HCT116 (cell line): ENCODE measurements around the gene SLC12A4. TPM values are rescaled to one million over a fixed set of nuclear protein-coding genes. Genes with fewer than 3 reads are reported as not detected.

ENCODE experiments used
- ATAC-seq: fragments of 200-7000 bp; cut with Tn5 transposase; 2 replicates; pipeline ENCODE4 v1.9.1; 2020; ENCODE audit warnings: mild to moderate bottlenecking, moderate library complexity
- BruUV-seq: library from RNA; stranded (reverse); fragments of 400-500 nt; replicated peaks from 2 replicates; lab custom pipeline; 2021; lab: Mats Ljungman, UMichigan
- CTCF ChIA-PET: fragments of 300-600 bp; sonication (Branson Sonifier 250); formaldehyde crosslinking; loops from one replicate; lab custom pipeline; 2021; ENCODE audit warnings: antibody characterized with exemption; lab: Charles Lee
- POLR2A ChIA-PET: fragments of 300-600, 350-600 bp; sonication (Branson Sonifier 250); formaldehyde crosslinking; loops from one replicate; lab custom pipeline; 2021; ENCODE audit warnings: antibody characterized with exemption; lab: Charles Lee
- RAD21 ChIA-PET, 2 experiments: fragments of 300-600 bp; sonication (Branson Sonifier 250); formaldehyde crosslinking; loops; one replicate each; lab custom pipeline; 2023; ENCODE audit warnings: low total read pairs in 2 of 2; ENCODE audit not compliant: uncharacterized antibody in 2 of 2, unreplicated experiment in 2 of 2, low non-redundant PET in 1 of 2; lab: Charles Lee
- DNase-seq: peaks from one replicate; pipeline ENCODE4 v3.0.0-alpha.2; 2010; ENCODE audit warnings: low read depth, low spot score
- H2AFZ ChIP-seq: fragments of 200-600 bp; shearing (Covaris generic), sonication (generic); 2 replicates; pipeline ENCODE4 v1.6.1; 2017; ENCODE audit warnings: low read depth, mixed run types, mixed read lengths, antibody characterized with exemption, low read length; ENCODE audit not compliant: poor library complexity, severe bottlenecking
- H3K27ac ChIP-seq: 2 replicates; pipeline ENCODE4 v1.5.1; 2012; ENCODE audit warnings: low read depth, low read length
- H3K27me3 ChIP-seq: fragments of 200-600 bp; sonication (generic); 2 replicates; pipeline ENCODE4 v1.6.1; 2016; ENCODE audit warnings: mixed run types, low read length, mixed read lengths; ENCODE audit not compliant: insufficient read depth
- H3K36me3 ChIP-seq, 2 experiments: fragments of 200-500 bp in 1 of 2; fragments of 200-600 bp in 1 of 2; sonication (Bioruptor generic) in 1 of 2; sonication (generic) in 1 of 2; 2 replicates each; pipeline versions ENCODE4 v1.5.1 to v1.6.1; 2014 to 2016; ENCODE audit warnings: low read length in 2 of 2, inconsistent platforms in 1 of 2, mixed read lengths in 1 of 2, mixed run types in 1 of 2; ENCODE audit not compliant: insufficient read depth in 2 of 2, control insufficient read depth in 1 of 2
- H3K4me1 ChIP-seq, 2 experiments: fragments of 200-600 bp in 1 of 2; sonication (generic) in 1 of 2; 2 replicates each; pipeline versions ENCODE4 v1.5.1 to v1.6.1; 2012 to 2017; ENCODE audit warnings: low read length in 2 of 2, inconsistent platforms in 1 of 2, mild to moderate bottlenecking in 1 of 2, mixed read lengths in 1 of 2, mixed run types in 1 of 2, moderate library complexity in 1 of 2; ENCODE audit not compliant: insufficient read depth in 2 of 2, control insufficient read depth in 1 of 2
- H3K4me2 ChIP-seq: fragments of 200-600 bp; sonication (generic); 2 replicates; pipeline ENCODE4 v1.6.1; 2017; ENCODE audit warnings: mixed run types, low read length, mixed read lengths
- H3K4me3 ChIP-seq, 2 experiments: fragments of 200-600 bp in 1 of 2; sonication (generic) in 1 of 2; replicated peaks in 1 of 2; 2 replicates each; pipeline ENCODE4 v1.5.1; 2011 to 2016; ENCODE audit warnings: low read length in 2 of 2, control low read depth in 1 of 2, low read depth in 1 of 2, mild to moderate bottlenecking in 1 of 2, mixed read lengths in 1 of 2, mixed run types in 1 of 2
- H3K79me2 ChIP-seq: fragments of 200-600 bp; sonication (generic); 2 replicates; pipeline ENCODE4 v1.6.1; 2017; ENCODE audit warnings: mild to moderate bottlenecking, mixed run types, low read length, moderate library complexity, mixed read lengths; ENCODE audit not compliant: insufficient read depth
- H3K9ac ChIP-seq: fragments of 200-600 bp; sonication (generic); 2 replicates; pipeline ENCODE4 v1.6.1; 2016; ENCODE audit warnings: low read length, mixed read lengths
- H3K9me2 ChIP-seq: fragments of 200-600 bp; sonication (generic), shearing (Covaris generic); 2 replicates; pipeline ENCODE4 v1.6.1; 2017; ENCODE audit warnings: mixed run types, mild to moderate bottlenecking, moderate library complexity; ENCODE audit not compliant: insufficient read depth
- H3K9me3 ChIP-seq, 2 experiments: fragments of 200-500 bp in 1 of 2; fragments of 200-600 bp in 1 of 2; sonication (Bioruptor generic) in 1 of 2; sonication (generic) in 1 of 2; 2 replicates each; pipeline ENCODE4 v1.6.1; 2014 to 2017; ENCODE audit warnings: low read length in 2 of 2, mixed read lengths in 2 of 2, inconsistent platforms in 1 of 2, low read depth in 1 of 2, mild to moderate bottlenecking in 1 of 2, mixed run types in 1 of 2, moderate library complexity in 1 of 2; ENCODE audit not compliant: control insufficient read depth in 1 of 2, insufficient read depth in 1 of 2
- H4K20me1 ChIP-seq: fragments of 200-600 bp; sonication (generic), shearing (Covaris generic); 2 replicates; pipeline ENCODE4 v1.6.1; 2017; ENCODE audit warnings: mixed run types, mild to moderate bottlenecking, moderate library complexity; ENCODE audit not compliant: insufficient read depth
- CEBPB ChIP-seq: IDR thresholded peaks from 2 replicates; pipeline ENCODE4 v1.6.1; 2012; ENCODE audit warnings: low read depth
- EGR1 ChIP-seq: IDR thresholded peaks from 2 replicates; pipeline ENCODE4 v1.6.1; 2012; ENCODE audit warnings: low read depth
- ELF1 ChIP-seq: IDR thresholded peaks from 2 replicates; pipeline ENCODE4 v1.6.1; 2012; ENCODE audit warnings: low read depth, borderline replicate concordance
- FOSL1 ChIP-seq: IDR thresholded peaks from 2 replicates; pipeline ENCODE4 v1.6.1; 2012; ENCODE audit warnings: low read depth
- RAD21 ChIP-seq: IDR thresholded peaks from 2 replicates; pipeline ENCODE4 v1.6.1; 2012; ENCODE audit warnings: low read depth, mild to moderate bottlenecking
- TCF7L2 ChIP-seq: IDR thresholded peaks from 2 replicates; pipeline ENCODE4 v1.7.0; 2011; ENCODE audit warnings: borderline replicate concordance, inconsistent platforms; ENCODE audit not compliant: insufficient read depth, insufficient read length; ENCODE audit errors: extremely low read depth
- YY1 ChIP-seq: IDR thresholded peaks from 2 replicates; pipeline ENCODE4 v1.6.1; 2011; ENCODE audit warnings: low read length, low read depth, moderate library complexity, mild to moderate bottlenecking; ENCODE audit not compliant: insufficient replicate concordance; ENCODE audit errors: extremely low read depth
- ZFX ChIP-seq: fragments of 450-650 bp; IDR thresholded peaks from 2 replicates; pipeline ENCODE4 v1.6.1; 2017
- ZNF274 ChIP-seq: fragments of 200-500 bp; sonication (Bioruptor generic); IDR thresholded peaks from 2 replicates; pipeline ENCODE4 v1.6.1; 2014; ENCODE audit warnings: mild to moderate bottlenecking, low read depth, low read length, inconsistent platforms
- intact Hi-C: fragments of 100-400 bp; cut with micrococcal nuclease; formaldehyde crosslinking; loops from 2 replicates; pipeline ENCODE4 v1.10.0; 2022
- total RNA-seq: library from RNA; stranded (reverse); gene quantifications from one replicate; pipeline ENCODE4 v1.2.1, GENCODE V29; 2021; ENCODE audit not compliant: unreplicated experiment
- TF ChIP-seq, protein P1 (sequence below): IDR thresholded peaks from 2 replicates; pipeline ENCODE4 v1.6.1; 2011; ENCODE audit warnings: mild to moderate bottlenecking, low read length, moderate library complexity; ENCODE audit not compliant: insufficient replicate concordance; ENCODE audit errors: extremely low read depth
- TF ChIP-seq, protein P2 (sequence below), 3 experiments: fragments of 200-600 bp in 1 of 3; sonication (generic) in 1 of 3; IDR thresholded peaks in 2 of 3; conservative IDR thresholded peaks in 1 of 3; 2 replicates each; pipeline ENCODE4 v1.5.1; 2012 to 2017; ENCODE audit warnings: low read depth in 2 of 3, low read length in 2 of 3, antibody characterized with exemption in 1 of 3, borderline replicate concordance in 1 of 3, control low read depth in 1 of 3, mild to moderate bottlenecking in 1 of 3, mixed read lengths in 1 of 3, mixed run types in 1 of 3, moderate library complexity in 1 of 3; ENCODE audit not compliant: insufficient read depth in 1 of 3
- TF ChIP-seq, protein P3 (sequence below): IDR thresholded peaks from 2 replicates; pipeline ENCODE4 v1.6.1; 2012; ENCODE audit warnings: low read depth

The SLC12A4 gene
- total RNA-seq, 1 experiment from 2014 or later: 46.0 TPM

DNA sequence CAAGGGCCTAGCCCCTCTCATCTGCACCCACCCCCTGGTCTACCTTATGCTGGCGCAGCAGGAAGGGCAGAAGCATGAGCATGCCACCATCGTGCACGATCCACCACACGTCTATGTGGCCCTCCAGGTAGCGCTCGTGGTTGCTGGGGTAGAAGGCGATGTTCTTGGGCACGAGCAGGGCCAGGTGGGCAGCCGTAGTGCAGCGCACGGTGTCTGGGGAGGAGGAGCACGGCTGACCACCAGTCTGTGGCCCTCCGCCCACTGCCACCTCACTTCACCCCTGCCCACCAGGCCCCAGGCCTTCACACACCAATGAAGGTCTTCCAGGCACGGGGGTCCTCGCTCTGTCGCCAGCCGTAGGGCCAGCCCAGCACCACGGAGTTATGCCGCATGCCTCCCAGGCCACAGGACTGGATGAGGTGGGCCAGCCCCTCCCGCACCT lies 22.3 kb downstream of the SLC12A4 start:
- intact Hi-C loops: no loop called here
- POLR2A ChIA-PET: no interaction called here
- Histone ChIP-seq H2AFZ (no peak overlapping the region), H3K27ac (no peak overlapping the region; the same call in 1 of the 2 replicates), H3K4me1 (peaks cover 0 to 11% of the 10 kb centered on the region in 2 experiments; a peak in 2 of 4 replicates), H3K79me2 (no peaks in the 10 kb centered on the region), H3K9ac (no peak overlapping the region), H3K9me3 (no peaks in the 10 kb centered on the region), H3K4me3 (no peak overlapping the region), H4K20me1 (no peaks in the 10 kb centered on the region), H3K36me3 (peaks cover 4 to 16% of the 10 kb centered on the region in 2 experiments; a peak in 2 of 4 replicates), H3K4me2 (no peak overlapping the region), H3K27me3 (no peaks in the 10 kb centered on the region), H3K9me2 (no peaks in the 10 kb centered on the region)
- DNase-seq: no peak
- CTCF ChIA-PET: no interaction called here
- ATAC-seq: no peak
- RAD21 ChIA-PET: no interaction called here
- no peak for TF ChIP-seq FOSL1
- TF ChIP-seq ZFX: no peak
- TF ChIP-seq, protein P1, sequence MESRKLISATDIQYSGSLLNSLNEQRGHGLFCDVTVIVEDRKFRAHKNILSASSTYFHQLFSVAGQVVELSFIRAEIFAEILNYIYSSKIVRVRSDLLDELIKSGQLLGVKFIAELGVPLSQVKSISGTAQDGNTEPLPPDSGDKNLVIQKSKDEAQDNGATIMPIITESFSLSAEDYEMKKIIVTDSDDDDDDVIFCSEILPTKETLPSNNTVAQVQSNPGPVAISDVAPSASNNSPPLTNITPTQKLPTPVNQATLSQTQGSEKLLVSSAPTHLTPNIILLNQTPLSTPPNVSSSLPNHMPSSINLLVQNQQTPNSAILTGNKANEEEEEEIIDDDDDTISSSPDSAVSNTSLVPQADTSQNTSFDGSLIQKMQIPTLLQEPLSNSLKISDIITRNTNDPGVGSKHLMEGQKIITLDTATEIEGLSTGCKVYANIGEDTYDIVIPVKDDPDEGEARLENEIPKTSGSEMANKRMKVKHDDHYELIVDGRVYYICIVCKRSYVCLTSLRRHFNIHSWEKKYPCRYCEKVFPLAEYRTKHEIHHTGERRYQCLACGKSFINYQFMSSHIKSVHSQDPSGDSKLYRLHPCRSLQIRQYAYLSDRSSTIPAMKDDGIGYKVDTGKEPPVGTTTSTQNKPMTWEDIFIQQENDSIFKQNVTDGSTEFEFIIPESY: no peak
- no peak for TF ChIP-seq ELF1
- TF ChIP-seq, protein P2, sequence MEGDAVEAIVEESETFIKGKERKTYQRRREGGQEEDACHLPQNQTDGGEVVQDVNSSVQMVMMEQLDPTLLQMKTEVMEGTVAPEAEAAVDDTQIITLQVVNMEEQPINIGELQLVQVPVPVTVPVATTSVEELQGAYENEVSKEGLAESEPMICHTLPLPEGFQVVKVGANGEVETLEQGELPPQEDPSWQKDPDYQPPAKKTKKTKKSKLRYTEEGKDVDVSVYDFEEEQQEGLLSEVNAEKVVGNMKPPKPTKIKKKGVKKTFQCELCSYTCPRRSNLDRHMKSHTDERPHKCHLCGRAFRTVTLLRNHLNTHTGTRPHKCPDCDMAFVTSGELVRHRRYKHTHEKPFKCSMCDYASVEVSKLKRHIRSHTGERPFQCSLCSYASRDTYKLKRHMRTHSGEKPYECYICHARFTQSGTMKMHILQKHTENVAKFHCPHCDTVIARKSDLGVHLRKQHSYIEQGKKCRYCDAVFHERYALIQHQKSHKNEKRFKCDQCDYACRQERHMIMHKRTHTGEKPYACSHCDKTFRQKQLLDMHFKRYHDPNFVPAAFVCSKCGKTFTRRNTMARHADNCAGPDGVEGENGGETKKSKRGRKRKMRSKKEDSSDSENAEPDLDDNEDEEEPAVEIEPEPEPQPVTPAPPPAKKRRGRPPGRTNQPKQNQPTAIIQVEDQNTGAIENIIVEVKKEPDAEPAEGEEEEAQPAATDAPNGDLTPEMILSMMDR (IDR thresholded peaks at IDR 0.05 in 2 of 3, conservative IDR thresholded peaks at IDR 0.05 in 1 of 3; ENCODE audit: borderline replicate concordance in 1 of 3, insufficient read depth in 1 of 3, low read depth in 2 of 3, low read length in 2 of 3): no peak
- no peak for TF ChIP-seq YY1
- TF ChIP-seq CEBPB: no peak
- no peak for TF ChIP-seq EGR1
- TF ChIP-seq ZNF274: no peak
- TF ChIP-seq TCF7L2: no peak
- TF ChIP-seq RAD21: no peak
- TF ChIP-seq, protein P3, sequence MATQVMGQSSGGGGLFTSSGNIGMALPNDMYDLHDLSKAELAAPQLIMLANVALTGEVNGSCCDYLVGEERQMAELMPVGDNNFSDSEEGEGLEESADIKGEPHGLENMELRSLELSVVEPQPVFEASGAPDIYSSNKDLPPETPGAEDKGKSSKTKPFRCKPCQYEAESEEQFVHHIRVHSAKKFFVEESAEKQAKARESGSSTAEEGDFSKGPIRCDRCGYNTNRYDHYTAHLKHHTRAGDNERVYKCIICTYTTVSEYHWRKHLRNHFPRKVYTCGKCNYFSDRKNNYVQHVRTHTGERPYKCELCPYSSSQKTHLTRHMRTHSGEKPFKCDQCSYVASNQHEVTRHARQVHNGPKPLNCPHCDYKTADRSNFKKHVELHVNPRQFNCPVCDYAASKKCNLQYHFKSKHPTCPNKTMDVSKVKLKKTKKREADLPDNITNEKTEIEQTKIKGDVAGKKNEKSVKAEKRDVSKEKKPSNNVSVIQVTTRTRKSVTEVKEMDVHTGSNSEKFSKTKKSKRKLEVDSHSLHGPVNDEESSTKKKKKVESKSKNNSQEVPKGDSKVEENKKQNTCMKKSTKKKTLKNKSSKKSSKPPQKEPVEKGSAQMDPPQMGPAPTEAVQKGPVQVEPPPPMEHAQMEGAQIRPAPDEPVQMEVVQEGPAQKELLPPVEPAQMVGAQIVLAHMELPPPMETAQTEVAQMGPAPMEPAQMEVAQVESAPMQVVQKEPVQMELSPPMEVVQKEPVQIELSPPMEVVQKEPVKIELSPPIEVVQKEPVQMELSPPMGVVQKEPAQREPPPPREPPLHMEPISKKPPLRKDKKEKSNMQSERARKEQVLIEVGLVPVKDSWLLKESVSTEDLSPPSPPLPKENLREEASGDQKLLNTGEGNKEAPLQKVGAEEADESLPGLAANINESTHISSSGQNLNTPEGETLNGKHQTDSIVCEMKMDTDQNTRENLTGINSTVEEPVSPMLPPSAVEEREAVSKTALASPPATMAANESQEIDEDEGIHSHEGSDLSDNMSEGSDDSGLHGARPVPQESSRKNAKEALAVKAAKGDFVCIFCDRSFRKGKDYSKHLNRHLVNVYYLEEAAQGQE: no peak
- no TSS peak for BruUV-seq
